Activated T-helper 1 cell treated with anti-CD3 and anti-CD28 coated beads, Interleukin-12 subunit alpha, Interleukin-12 subunit beta, Interleukin-2, Interleukin-4 antibody, amounts not matched to agents 30 ng/mL and 10 ng/mL and 1 ng/mL, durations not matched to agents 14 hours and 24 hours and 36 hours (primary cell): ENCODE data around the gene CBX8. TPM values are rescaled to one million over a fixed set of nuclear protein-coding genes. Genes with fewer than 3 reads are reported as not detected.

Source experiments
- DNase-seq: peaks from one replicate; pipeline ENCODE4 v3.0.0; 2021; ENCODE audit warnings: low spot score
- H3K27ac Mint-ChIP-seq: one replicate; pipeline ENCODE4 v1.8.0; 2021; ENCODE audit warnings: mild to moderate bottlenecking, mixed read lengths
- H3K27me3 Mint-ChIP-seq: one replicate; pipeline ENCODE4 v1.8.0; 2022; ENCODE audit warnings: mild to moderate bottlenecking, moderate library complexity, mixed read lengths; ENCODE audit not compliant: insufficient read depth
- H3K36me3 Mint-ChIP-seq: one replicate; pipeline ENCODE4 v1.8.0; 2021; ENCODE audit warnings: low read depth, mixed read lengths
- H3K4me1 Mint-ChIP-seq: one replicate; pipeline ENCODE4 v1.8.0; 2021; ENCODE audit warnings: low read depth, mixed read lengths
- H3K4me3 Mint-ChIP-seq: one replicate; pipeline ENCODE4 v1.8.0; 2021; ENCODE audit warnings: mild to moderate bottlenecking, moderate library complexity, mixed read lengths
- H3K9me3 Mint-ChIP-seq: one replicate; pipeline ENCODE4 v1.8.0; 2021; ENCODE audit warnings: mixed read lengths
- intact Hi-C: fragments of 100-400 bp; cut with micrococcal nuclease; formaldehyde crosslinking; loops from one replicate; pipeline ENCODE4 v1.15.1; 2024
- total RNA-seq: library from RNA; stranded (reverse); gene quantifications from 2 replicates; pipeline ENCODE4 v1.2.3, GENCODE V29; 2022

CBX8 gene
- total RNA-seq, 1 donor from 2014 or later = 6.2 TPM

DNA sequence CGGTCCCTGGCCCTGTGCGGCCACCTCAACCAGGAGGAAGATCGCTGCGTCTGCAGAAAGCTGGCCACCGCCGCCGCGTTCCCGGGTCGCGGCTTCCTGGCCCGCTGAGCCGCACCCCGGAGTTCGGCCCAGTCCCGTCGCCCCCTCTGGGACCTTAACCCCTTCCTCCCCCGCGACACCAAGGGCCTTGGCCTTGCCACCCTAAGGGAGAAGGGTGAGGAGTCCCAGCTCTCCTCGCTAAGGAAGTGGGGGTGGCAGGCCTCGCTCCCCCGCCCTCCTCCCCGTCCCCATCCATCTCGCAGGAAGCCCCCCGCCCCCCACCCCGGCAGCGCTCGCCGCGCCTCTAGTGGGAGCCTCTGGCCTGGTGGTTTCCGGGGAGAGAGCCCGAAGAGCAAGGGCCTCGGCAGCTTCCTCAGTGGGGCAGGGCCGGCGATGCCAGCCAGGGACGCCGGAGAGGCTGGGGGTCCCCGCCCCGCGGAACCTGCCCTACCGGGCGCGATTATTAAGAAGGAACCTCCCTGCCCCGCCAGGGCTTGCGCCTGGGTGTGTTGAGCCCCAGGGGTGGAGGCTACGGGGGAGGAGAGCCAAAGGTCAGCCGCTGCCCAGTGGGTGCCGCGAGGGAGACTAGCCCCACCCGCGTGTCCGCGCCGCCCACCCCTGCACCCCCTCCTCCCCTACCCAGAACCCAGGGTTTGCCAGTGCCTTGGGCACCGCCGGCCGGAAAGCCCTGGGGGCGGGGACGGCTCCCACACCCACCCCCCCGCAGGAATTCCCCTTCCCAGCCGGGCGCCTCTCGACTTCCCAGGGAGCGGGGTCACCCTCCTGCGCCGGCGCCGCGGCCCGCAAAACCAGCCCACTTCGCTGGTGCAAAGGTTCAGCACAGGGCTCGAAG is 35.6 kb upstream of the CBX8 start:
- Mint-ChIP-seq H3K9me3 (no peaks in the 10 kb centered on the region), H3K27ac (no peak overlapping the region), H3K4me1 (peaks cover 14% of the 10 kb centered on the region), H3K27me3 (peaks cover 5% of the 10 kb centered on the region), H3K36me3 (peaks cover 16% of the 10 kb centered on the region), H3K4me3 (no peak overlapping the region)
- no peak for DNase-seq
- intact Hi-C loops = no loop called here

DNA sequence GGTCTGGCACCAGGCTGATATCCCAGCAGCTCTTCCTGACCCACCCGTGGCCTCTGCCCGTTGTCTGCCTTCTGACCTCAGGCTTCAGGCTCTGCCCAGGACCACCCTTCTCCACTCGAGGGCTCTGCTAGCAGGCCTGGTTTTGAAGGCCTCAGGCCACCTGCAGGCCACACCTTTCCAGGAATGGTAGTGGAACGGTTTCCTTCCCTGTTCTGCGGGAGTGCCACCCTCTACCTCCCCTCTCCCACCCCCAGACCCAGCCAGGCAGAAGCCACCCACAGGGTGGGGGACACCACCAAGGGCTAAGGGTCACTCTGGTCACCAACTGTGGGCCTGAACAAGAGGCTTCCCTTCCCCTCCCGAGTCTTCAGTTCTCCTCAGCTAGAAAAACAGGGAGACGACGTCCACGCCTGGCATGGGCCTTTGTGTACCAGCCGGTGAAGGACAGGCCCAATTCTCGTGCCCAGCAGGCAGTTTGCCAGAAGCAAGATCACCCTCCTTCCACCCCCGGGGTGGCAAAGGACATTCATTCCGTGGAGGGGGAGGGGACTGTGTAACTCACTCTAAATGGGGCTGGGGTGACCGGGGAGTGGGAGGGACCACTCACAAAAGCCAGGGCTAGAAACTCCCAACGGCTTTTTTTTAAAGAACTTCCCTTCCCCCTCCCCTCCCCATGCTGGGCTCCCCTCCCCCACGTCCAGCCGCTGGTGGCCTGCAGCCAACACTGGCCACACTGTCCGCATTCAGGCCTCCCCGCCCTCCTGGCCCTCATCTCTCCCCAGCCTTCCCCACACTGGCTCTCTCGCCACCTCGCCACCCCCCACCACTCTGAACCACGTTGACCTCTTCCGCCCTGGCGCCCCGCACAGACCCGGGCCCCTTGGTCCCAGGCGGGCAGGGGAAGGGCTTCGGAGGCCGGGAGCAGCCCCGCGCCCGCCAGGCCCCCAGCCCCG is 34.7 kb upstream of the CBX8 start:
- no peak for DNase-seq
- H3K4me1 Mint-ChIP-seq = peaks cover 24% of the 10 kb centered on the region
- intact Hi-C loops = no loop called here
- H3K27me3 Mint-ChIP-seq = peaks cover 5% of the 10 kb centered on the region
- no peak overlapping the region for H3K4me3 Mint-ChIP-seq
- H3K36me3 Mint-ChIP-seq = peaks cover 13% of the 10 kb centered on the region
- H3K27ac Mint-ChIP-seq = no peak overlapping the region
- no peaks in the 10 kb centered on the region for H3K9me3 Mint-ChIP-seq

DNA sequence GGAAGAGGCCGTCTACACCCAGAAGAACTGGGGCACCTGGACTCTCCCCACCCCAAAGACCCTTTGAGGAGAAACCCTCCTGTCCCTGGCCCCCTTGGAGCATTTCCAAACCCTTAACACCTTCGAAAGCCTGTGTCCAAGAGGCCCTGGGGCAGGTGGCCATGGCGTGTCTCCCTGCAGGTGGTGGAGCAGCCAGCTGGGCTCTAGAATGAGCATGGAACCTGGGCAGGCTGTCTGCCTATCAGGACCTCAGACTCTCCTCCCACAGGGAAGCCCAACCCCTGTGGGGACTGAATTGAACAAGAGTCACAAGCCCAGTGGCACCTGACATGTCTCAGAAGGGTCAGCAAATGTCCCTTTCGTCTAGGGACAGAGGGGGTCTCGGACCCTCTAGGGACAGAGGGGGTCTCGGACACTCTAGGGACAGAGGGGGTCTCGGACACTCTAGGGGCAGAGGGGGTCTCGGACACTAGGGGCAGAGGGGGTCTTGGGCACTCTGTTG is 33.9 kb upstream of the CBX8 start:
- Mint-ChIP-seq H3K9me3 (no peaks in the 10 kb centered on the region), H3K27ac (no peak overlapping the region), H3K36me3 (peaks cover 13% of the 10 kb centered on the region), H3K4me1 (peaks cover 31% of the 10 kb centered on the region), H3K4me3 (no peak overlapping the region), H3K27me3 (peaks cover 5% of the 10 kb centered on the region)
- DNase-seq = no peak
- intact Hi-C loops = no loop called here

DNA sequence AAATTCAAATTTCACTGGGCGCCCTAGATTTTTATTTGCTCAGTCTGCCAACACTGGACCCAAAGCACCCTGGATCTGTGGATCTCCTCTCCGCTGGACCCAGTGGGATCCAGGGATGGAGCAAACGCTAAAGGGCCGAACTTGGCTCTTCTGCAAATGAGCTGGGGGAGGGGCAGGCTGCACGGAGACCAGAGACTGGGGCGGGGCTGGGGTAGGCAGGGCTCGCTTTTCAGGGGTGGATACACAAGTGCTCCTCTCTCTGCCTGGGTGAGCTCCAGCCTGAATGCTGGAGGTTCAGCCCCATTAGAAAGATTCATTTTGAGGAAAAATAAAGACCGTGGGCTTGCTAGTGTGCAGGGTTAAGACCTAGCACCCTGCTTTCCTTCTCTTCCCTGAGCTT is 33.4 kb upstream of the CBX8 start:
- Mint-ChIP-seq H3K27ac (no peak overlapping the region), H3K9me3 (no peaks in the 10 kb centered on the region), H3K4me1 (peaks cover 34% of the 10 kb centered on the region), H3K4me3 (no peak overlapping the region), H3K27me3 (peaks cover 5% of the 10 kb centered on the region), H3K36me3 (peaks cover 13% of the 10 kb centered on the region)
- DNase-seq = no peak
- intact Hi-C loops = no loop called here

DNA sequence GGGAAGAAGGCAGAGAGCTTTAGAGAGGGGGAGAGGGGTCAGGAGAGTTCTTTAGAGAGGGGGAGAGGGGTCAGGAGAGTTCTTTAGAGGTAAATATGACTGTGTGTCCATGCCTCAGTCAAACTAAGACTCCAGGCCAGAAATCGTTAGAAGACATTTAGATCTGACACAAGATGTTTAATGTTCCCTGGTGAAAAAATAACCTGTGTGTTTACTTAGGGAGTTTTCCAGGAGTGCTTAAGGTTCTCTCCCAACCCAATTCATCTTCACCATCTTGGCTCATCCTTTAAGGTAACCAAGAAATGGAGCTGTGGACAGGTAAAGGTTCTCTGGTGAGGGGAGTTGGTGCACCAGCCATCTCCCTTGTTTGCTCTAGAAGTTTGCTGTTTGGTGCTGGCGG is 32.6 kb upstream of the CBX8 start:
- intact Hi-C loops = no loop called here
- Mint-ChIP-seq H3K4me3 (no peak overlapping the region), H3K36me3 (peaks cover 6% of the 10 kb centered on the region), H3K27ac (no peak overlapping the region), H3K4me1 (peaks cover 34% of the 10 kb centered on the region), H3K9me3 (no peaks in the 10 kb centered on the region), H3K27me3 (peaks cover 5% of the 10 kb centered on the region)
- DNase-seq = no peak

DNA sequence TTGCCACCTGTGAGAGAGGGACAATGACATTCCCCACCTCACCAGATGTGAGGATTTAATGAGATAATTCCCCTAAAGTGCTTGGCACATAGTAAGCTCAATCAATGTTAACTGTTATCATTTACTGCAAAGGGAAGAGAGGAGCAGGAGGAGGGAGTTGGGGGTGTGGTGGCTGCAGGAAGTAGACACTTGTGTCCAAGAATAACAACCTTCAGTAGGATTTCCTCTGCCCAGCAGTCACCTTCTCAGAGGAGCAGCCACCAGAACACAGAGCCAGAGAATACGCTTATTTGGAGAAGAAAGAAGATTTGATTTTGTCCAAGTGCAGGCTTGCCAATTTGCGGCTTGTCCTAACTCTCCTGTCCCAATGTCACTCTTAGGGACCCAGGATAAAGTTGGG is 32.1 kb upstream of the CBX8 start:
- peaks cover 34% of the 10 kb centered on the region for H3K4me1 Mint-ChIP-seq
- H3K27ac Mint-ChIP-seq = no peak overlapping the region
- H3K4me3 Mint-ChIP-seq = no peak overlapping the region
- intact Hi-C loops = no loop called here
- no peaks in the 10 kb centered on the region for H3K9me3 Mint-ChIP-seq
- H3K36me3 Mint-ChIP-seq = peaks cover 4% of the 10 kb centered on the region
- no peak for DNase-seq
- peaks cover 7% of the 10 kb centered on the region for H3K27me3 Mint-ChIP-seq

DNA sequence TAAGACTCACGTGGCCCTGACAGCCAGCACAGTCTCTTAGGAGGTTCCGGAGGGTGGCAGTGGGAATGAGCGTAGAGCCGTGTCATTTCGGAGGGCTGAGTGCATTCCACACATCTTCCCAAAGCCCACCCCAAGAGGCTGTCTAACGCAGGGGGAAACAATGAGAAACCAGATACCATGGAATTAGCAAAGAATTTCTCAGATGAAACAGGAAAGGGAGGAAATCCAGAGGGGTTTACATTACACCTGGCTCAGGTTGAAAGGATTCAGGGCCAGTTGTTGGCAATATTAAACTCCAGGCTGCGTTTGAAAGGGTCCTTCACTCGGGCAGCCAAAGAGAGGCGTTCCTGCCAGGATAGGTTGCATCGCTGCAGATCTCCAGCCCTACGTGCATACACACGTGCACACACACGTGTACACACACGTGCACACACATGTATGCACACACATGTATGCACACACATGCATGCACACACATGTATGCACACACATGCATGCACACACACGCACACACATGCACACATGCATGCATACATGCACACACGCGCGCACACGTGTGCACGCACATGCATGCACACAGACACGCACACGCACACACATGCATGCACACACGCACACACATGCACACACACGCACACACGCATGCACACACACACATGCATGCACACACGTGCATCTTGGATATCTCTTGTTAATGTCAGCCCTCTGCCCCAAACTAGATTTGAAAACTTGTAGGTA is 30.1 kb upstream of the CBX8 start:
- Mint-ChIP-seq H3K4me3 (no peak overlapping the region), H3K27ac (no peak overlapping the region), H3K36me3 (no peaks in the 10 kb centered on the region), H3K4me1 (peaks cover 34% of the 10 kb centered on the region), H3K27me3 (peaks cover 11% of the 10 kb centered on the region), H3K9me3 (no peaks in the 10 kb centered on the region)
- no peak for DNase-seq
- intact Hi-C loops = no loop called here

DNA sequence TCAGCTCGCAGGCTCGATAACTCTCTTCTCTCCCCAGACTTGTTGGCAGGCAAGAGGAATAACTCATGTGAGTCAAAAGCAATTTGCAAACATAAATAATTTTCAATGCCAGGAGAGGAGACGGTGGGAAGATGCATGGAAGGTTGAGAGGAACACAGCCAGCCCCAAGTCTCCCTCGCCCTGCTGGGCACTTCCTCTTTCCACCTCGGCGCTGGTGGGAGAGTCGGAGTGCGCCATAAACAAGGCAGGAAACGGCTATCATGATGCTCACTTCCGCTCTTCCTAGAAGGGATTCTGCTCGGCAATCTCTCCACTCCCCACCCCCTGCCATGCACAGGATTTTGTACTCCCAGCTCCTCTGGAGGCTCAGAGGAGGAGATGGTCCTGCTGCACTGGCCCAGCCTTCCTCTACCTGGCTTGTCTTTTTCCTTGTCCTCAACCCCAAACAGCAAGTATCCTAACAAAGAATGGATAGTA is 29.4 kb upstream of the CBX8 start:
- H3K4me1 Mint-ChIP-seq = peaks cover 34% of the 10 kb centered on the region

DNA sequence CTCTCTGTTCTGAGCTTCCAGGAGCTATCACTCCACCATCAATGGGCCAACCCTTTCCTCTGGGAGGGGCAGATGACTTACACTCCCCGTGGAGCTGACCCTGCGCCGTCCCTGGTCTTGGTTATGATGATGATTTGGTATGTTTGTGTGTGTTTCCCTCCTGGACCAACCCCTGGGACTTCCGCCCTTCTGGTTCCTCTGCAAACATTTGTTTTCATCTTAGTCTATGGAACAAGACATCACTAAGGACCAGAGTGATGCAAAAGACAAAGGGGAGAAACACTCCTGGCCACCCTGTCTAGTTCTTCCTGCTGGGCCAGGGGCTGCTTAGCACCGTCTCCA is 28.7 kb upstream of the CBX8 start:
- Mint-ChIP-seq H3K27me3 (peaks cover 17% of the 10 kb centered on the region), H3K4me3 (no peak overlapping the region), H3K4me1 (peaks cover 34% of the 10 kb centered on the region), H3K36me3 (no peaks in the 10 kb centered on the region), H3K27ac (no peak overlapping the region), H3K9me3 (no peaks in the 10 kb centered on the region)
- intact Hi-C loops = no loop called here
- no peak for DNase-seq

More for the DNA sequence above, 29.4 kb upstream of the CBX8 start:
- no peaks in the 10 kb centered on the region for H3K9me3 Mint-ChIP-seq
- peak overlapping the region; percentile 19 for H3K27ac Mint-ChIP-seq
- DNase-seq = no peak
- H3K4me3 Mint-ChIP-seq = peak overlapping the region; percentile 23
- no peaks in the 10 kb centered on the region for H3K36me3 Mint-ChIP-seq
- intact Hi-C loops = no loop called here
- H3K27me3 Mint-ChIP-seq = peaks cover 12% of the 10 kb centered on the region

DNA sequence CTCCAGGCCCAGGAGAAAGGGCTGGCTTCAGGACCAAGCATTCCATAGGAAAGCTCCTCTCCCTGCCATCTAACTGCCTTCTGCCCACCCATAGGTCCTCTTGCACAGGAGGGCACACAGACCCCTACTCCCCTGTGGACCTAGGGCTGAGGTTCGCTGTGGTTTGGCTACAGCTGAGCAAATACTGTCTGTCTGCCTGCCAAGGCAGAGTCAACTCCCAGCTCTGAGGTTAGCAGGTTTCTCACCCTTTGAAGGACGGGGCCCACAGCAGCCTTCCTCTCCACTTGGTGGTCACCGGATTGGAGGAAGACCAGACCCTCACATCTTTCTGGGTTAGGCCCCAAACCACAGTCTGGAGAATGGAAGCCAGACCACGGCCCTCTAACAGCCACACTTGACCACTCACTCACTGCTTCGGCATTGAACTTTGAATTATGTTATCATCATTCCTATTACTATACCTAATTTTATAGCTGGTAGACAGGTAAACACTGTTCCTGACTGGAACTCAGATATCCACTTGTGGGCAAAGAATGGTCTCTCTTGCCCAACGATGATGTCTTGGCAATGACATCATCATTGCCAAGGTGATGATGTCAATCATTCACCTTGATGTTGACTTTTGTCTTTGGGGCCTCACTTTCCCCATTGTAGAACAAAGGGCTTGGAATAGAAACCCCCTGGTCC is 28.2 kb upstream of the CBX8 start:
- Mint-ChIP-seq H3K4me1 (peaks cover 34% of the 10 kb centered on the region), H3K9me3 (no peaks in the 10 kb centered on the region), H3K27ac (no peak overlapping the region), H3K4me3 (no peak overlapping the region), H3K36me3 (no peaks in the 10 kb centered on the region), H3K27me3 (peaks cover 18% of the 10 kb centered on the region)
- intact Hi-C loops = no loop called here
- no peak for DNase-seq

DNA sequence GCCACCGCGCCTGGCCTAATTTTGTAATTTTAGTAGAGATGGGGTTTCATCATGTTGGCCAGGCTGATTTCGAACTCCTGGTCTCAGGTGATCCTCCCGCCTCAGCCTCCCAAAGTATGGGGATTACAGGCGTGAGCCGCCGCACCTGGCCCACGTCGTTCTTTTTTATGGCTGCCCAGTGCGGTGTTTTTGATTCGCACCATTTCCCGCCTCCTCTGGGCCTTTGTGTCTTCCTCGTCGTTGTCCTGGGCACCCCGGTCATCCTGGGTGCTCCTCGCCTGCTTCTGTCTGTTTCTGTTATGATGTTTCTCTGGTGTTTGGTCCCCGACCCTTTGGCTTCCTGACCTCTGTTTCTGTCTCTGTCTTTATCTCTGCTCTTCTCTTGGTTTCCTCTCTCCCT is 27.4 kb upstream of the CBX8 start:
- Mint-ChIP-seq H3K9me3 (no peaks in the 10 kb centered on the region), H3K36me3 (no peaks in the 10 kb centered on the region), H3K27ac (no peak overlapping the region), H3K4me1 (peaks cover 30% of the 10 kb centered on the region), H3K4me3 (no peak overlapping the region), H3K27me3 (peaks cover 26% of the 10 kb centered on the region)
- intact Hi-C loops = no loop called here
- no peak for DNase-seq

DNA sequence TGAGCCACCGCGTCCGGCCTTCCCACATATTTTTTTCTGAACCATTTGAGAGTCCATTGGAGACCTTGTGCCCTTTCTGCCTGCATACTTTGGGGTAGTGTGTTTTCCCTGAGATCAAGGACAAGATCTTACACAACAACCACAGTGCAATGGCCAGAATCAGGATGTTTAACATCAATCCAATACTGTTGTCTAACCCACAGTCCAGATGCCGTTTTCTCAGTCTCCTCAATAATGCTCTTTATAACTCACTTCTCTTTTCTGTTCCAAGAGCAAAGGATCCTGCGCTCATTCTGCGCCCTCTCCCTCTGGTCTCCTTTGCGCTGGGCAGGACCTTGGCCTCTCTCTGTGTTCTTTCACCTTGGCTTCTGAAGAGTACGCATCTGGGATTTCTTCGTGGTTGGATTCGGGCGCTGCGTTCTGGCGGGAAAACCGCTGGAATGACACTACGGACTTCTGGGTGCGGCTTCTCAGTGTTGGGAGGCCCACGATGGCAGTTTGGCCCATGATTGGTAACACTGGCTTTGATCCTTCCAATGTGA is 25.8 kb upstream of the CBX8 start:
- Mint-ChIP-seq H3K9me3 (no peaks in the 10 kb centered on the region), H3K36me3 (no peaks in the 10 kb centered on the region), H3K27ac (no peak overlapping the region), H3K4me3 (no peak overlapping the region), H3K27me3 (peaks cover 31% of the 10 kb centered on the region), H3K4me1 (peaks cover 21% of the 10 kb centered on the region)
- DNase-seq = no peak
- intact Hi-C loops = no loop called here
